Measurements from ENCODE around the gene MAGOH.

The MAGOH gene

GRCh38 chr1:53270873-53271272 is 32.6 kb upstream of the MAGOH start:
- no peak for DNase-seq (ENCODE audit: low read depth)

- DNase-seq (ENCODE audit: low read depth) = no peak
Observed at GRCh38 chr1:53270107-53270506, 31.8 kb upstream of the MAGOH start.

- no peak for DNase-seq (ENCODE audit: low read depth)
Observed at GRCh38 chr1:53267761-53268160, 29.4 kb upstream of the MAGOH start.

GRCh38 chr1:53266038-53266437 is 27.7 kb upstream of the MAGOH start:
- no peak for DNase-seq (ENCODE audit: low read depth)

GRCh38 chr1:53265581-53265980 is 27.3 kb upstream of the MAGOH start:
- no peak for DNase-seq (ENCODE audit: low read depth)

GRCh38 chr1:53264048-53264447 is 25.7 kb upstream of the MAGOH start:
- no peak for DNase-seq (ENCODE audit: low read depth)

GRCh38 chr1:53262000-53262399 is 23.7 kb upstream of the MAGOH start:
- no peak for DNase-seq (ENCODE audit: low read depth)

- no peak for DNase-seq (ENCODE audit: low read depth)
Observed at GRCh38 chr1:53260631-53261247, 22.4 kb upstream of the MAGOH start.

- no peak for DNase-seq (ENCODE audit: low read depth)
Observed at GRCh38 chr1:53259932-53260331, 21.6 kb upstream of the MAGOH start.

GRCh38 chr1:53258216-53258615 is 19.9 kb upstream of the MAGOH start:
- DNase-seq (ENCODE audit: low read depth) = no peak

GRCh38 chr1:53257454-53258081 is 19.2 kb upstream of the MAGOH start:
- no peak for DNase-seq (ENCODE audit: low read depth)

- DNase-seq (ENCODE audit: low read depth) = no peak
Observed at GRCh38 chr1:53256511-53257453, 18.5 kb upstream of the MAGOH start.

- no peak for DNase-seq (ENCODE audit: low read depth)
Observed at GRCh38 chr1:53255031-53255430, 16.7 kb upstream of the MAGOH start.

- no peak for DNase-seq (ENCODE audit: low read depth)
Observed at GRCh38 chr1:53254011-53254640, 15.8 kb upstream of the MAGOH start.

GRCh38 chr1:53250325-53250724 is 12.0 kb upstream of the MAGOH start:
- DNase-seq (ENCODE audit: low read depth) = no peak

- no peak for DNase-seq (ENCODE audit: low read depth)
Observed at GRCh38 chr1:53249706-53250105, 11.4 kb upstream of the MAGOH start.

- DNase-seq (ENCODE audit: low read depth) = peak; percentile 79
Observed at GRCh38 chr1:53246261-53247134, 8.2 kb upstream of the MAGOH start.

- no peak for DNase-seq (ENCODE audit: low read depth)
Observed at GRCh38 chr1:53244141-53244540, 5.8 kb upstream of the MAGOH start.

- no peak for DNase-seq (ENCODE audit: low read depth)
Observed at GRCh38 chr1:53242381-53242780, 4.1 kb upstream of the MAGOH start.

GRCh38 chr1:53241828-53242227 is 3.5 kb upstream of the MAGOH start:
- DNase-seq (ENCODE audit: low read depth) = no peak

- DNase-seq (ENCODE audit: low read depth) = no peak
Observed at GRCh38 chr1:53237638-53238037, 680 bp downstream of the MAGOH start.

- no peak for DNase-seq (ENCODE audit: low read depth)
Observed at GRCh38 chr1:53220962-53221286, 17.4 kb downstream of the MAGOH start.
